ENCODE results near the gene CAMKMT.

CAMKMT gene

DNA sequence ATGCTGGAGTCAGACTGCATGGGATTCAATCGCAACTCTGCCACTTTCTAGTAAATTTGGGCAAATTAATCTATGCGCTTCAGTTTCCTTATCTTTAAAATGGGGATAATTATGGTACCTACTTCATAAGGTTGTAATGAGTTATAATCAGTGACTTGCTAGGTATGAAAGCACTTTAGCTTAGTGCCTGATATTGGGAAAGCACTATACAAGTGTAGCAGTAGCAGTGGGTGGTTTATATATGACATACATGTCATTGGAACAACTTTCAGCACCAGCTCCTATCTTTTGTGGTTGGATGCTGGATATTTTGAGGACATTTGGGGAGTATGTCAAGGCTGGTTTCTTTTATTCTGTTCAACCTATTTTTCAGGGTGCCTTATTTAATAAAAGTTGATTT lies 277.7 kb downstream of the CAMKMT start:
- TF ChIP-seq, protein P1, sequence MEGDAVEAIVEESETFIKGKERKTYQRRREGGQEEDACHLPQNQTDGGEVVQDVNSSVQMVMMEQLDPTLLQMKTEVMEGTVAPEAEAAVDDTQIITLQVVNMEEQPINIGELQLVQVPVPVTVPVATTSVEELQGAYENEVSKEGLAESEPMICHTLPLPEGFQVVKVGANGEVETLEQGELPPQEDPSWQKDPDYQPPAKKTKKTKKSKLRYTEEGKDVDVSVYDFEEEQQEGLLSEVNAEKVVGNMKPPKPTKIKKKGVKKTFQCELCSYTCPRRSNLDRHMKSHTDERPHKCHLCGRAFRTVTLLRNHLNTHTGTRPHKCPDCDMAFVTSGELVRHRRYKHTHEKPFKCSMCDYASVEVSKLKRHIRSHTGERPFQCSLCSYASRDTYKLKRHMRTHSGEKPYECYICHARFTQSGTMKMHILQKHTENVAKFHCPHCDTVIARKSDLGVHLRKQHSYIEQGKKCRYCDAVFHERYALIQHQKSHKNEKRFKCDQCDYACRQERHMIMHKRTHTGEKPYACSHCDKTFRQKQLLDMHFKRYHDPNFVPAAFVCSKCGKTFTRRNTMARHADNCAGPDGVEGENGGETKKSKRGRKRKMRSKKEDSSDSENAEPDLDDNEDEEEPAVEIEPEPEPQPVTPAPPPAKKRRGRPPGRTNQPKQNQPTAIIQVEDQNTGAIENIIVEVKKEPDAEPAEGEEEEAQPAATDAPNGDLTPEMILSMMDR (IDR thresholded peaks at IDR 0.05; ENCODE audit: control insufficient read depth, insufficient read depth, low read depth, low read length, missing control alignments): no peak
- H3K4me3 ChIP-seq (ENCODE audit: control insufficient read depth, low read depth, low read length): no peak overlapping the region

DNA sequence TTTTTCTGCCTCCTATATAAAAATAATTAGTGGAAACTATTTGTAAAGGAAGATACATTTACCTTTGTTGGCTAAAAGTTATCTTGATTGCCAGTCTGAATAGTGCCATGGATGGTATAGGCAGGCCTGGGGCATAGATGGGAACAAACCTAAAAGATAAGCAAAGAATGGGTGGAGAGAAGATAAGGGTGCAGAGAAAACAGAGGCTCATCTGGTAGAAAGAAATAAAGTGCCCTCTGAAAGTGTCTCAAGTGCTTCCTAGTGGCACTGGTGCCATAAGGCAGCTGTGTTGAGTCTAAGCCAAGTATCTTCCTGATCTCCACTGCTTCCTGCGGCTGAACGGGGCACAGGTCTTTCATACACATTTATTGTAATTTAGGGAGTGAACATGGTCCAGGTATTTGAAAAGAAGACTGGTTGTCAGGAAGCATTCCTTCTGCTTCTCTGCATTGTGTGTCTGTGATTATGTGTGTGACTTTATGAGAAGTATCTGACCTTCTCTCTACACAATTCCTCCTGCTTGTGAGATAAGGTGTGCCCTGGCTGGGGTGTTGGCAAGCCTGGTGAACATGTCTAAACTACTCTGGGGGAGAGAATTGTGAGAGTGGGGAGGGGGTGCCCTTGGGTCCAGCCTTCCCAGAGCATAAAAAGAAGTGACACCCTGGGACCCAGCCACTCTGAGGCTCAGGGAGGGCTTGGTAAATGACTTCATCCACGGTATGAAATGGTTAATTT lies 280.5 kb downstream of the CAMKMT start:
- TF ChIP-seq, protein P1 (IDR thresholded peaks at IDR 0.05; ENCODE audit: control insufficient read depth, insufficient read depth, low read depth, low read length, missing control alignments): no peak
- no peak overlapping the region for H3K4me3 ChIP-seq (ENCODE audit: control insufficient read depth, low read depth, low read length)
- no peak for DNase-seq (ENCODE audit: low read depth)

More for the DNA sequence above, 277.7 kb downstream of the CAMKMT start:
- DNase-seq (ENCODE audit: low read depth): no peak

DNA sequence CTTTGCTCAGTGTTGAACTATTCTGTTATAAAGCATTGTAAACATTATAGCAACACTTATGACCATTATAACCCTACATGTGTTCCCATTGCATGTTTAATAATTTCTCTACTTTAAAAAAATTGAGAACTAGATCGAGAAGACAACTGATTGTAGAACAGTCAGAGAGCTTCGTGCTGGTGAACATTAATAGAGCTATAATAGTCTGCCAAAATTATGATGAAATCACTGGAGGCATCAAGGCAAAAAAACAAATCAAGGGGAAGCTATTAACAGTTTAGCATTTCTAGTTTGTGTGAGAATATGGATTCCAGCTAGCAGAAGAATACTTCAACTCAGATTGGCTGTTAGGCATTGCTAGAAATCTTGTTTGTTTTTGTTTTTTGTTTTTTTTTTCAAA lies 284.2 kb downstream of the CAMKMT start:
- no peak for DNase-seq (ENCODE audit: low read depth)
- H3K4me3 ChIP-seq (ENCODE audit: control insufficient read depth, low read depth, low read length): no peak overlapping the region
- TF ChIP-seq, protein P1 (IDR thresholded peaks at IDR 0.05; ENCODE audit: control insufficient read depth, insufficient read depth, low read depth, low read length, missing control alignments): no peak

DNA sequence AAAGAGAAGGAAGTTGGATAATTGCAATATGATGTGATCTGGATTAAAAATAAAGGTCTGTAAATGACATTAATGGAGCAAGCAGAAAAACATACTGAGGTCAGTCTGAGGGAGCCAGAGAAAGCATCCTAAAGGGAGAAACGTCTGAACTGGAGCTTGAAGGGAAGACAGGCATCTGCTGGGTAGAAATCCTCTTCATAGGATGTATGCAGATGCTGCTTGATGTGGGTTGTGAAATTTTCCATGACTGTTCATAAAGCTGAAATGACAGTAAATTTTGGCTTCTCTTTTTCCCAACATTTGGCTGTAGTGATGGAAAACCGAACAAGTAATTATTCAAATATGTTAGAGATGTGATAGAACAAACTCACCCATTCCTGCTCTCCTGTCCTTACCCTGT lies 287.6 kb downstream of the CAMKMT start:
- H3K4me3 ChIP-seq (ENCODE audit: control insufficient read depth, low read depth, low read length): no peak overlapping the region
- TF ChIP-seq, protein P1 (IDR thresholded peaks at IDR 0.05; ENCODE audit: control insufficient read depth, insufficient read depth, low read depth, low read length, missing control alignments): no peak
- peak; percentile 14 for DNase-seq (ENCODE audit: low read depth)

DNA sequence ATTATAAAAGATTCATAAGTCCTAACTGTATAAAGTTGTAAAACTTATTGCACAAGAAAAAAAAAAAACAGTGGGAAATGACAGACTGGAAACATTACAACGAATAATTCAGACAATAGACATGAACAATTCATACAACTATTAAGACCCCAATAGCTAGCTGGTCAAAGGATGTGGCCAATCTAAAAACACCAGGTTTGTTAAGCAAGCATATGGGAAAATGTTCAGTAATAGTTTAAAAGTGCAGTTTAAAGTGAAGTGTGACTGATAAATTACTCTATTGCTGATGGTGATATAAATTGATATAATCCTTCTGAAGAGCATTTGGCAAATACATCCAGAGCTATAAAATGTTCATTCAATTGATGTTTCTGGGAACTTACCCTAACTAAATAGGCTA lies 289.0 kb downstream of the CAMKMT start:
- TF ChIP-seq, protein P1 (IDR thresholded peaks at IDR 0.05; ENCODE audit: control insufficient read depth, insufficient read depth, low read depth, low read length, missing control alignments): no peak
- DNase-seq (ENCODE audit: low read depth): no peak
- no peak overlapping the region for H3K4me3 ChIP-seq (ENCODE audit: control insufficient read depth, low read depth, low read length)

DNA sequence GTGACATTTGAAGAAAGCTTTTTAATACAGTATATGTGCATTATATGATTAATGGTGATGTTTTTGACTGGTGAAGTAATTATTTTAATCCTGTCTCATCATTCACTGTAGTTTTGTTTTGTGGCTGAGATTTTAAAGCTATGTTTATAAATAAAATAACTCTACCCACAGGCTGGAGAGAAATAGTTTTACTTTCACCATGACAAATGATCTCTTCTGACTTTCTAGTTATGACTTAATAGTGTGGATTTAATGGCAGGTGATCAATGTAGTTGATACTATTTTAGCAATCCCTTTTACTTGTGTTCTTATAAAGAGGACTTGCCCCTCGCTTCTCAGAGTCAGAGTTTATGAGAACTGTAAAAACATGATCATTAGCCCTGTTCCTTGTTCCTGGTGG lies 290.2 kb downstream of the CAMKMT start:
- no peak for DNase-seq (ENCODE audit: low read depth)

More for the DNA sequence above, 290.2 kb downstream of the CAMKMT start:
- H3K4me3 ChIP-seq (ENCODE audit: control insufficient read depth, low read depth, low read length): no peak overlapping the region
- TF ChIP-seq, protein P1 (IDR thresholded peaks at IDR 0.05; ENCODE audit: control insufficient read depth, insufficient read depth, low read depth, low read length, missing control alignments): no peak
